ENCODE data around the gene PCSK5.

The PCSK5 gene

GRCh38 chr9:76372336-76372735 lies 481.9 kb downstream of the PCSK5 start:
- no peak for DNase-seq

GRCh38 chr9:76373173-76373783 lies 482.8 kb downstream of the PCSK5 start:
- no peak for DNase-seq

DNA sequence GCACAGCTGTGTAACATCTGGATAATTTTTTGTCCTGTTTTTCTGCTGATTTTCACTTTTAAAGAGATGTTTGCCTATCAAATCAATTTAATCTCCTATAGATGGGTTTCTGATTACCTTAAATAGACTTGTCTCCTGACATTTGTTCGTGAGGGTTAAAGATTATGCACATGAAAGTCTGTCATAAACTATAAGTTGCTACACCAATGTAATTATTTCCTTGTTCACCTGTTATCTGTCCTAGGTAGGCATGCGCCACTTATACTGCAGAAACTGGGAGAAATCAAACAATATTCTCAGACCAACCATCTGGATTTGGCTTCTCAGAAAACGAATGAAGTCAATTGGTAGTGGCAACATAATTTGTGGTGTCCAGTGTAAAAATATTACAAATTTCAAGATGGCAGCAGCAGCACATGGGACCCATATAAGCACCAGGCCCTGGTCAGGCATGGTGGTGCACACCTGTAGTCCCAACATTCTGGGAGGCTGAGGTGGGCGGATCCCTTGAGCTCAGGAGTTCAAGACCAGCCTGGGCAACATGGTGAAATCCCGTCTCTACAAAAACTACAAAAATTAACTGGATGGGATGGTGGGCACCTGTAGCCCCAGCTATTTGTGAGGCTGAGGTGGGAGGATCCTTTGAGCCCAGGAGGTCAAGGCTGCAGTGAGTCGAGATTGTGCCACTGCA lies 483.5 kb downstream of the PCSK5 start:
- DNase-seq, result no peak

- DNase-seq, result no peak
These were observed 484.5 kb downstream of the PCSK5 start for GRCh38 chr9:76374783-76375559.

DNA sequence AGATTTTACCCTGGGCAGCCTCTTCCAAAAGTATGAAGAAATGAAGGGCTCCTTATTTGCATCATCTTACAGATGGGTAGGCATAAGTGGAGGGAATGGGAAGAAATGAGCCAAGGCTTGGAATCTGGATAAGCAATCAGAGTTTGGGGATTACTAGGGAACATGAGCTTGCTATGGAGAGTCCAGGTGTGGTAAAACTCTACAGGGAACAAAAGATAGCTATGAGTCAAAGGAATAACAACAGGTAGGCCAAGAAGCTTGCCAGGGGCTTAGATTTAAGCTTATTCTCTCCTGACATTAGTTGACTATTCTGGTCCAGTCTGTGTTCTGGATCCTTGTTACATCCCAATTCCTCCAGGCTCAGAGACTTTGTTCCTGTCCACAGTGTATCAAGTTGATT lies 487.3 kb downstream of the PCSK5 start:
- DNase-seq, result no peak

- DNase-seq, result no peak
These were observed 488.0 kb downstream of the PCSK5 start for GRCh38 chr9:76378367-76379073.

GRCh38 chr9:76379494-76379893 lies 489.0 kb downstream of the PCSK5 start:
- DNase-seq, result no peak

- DNase-seq, result no peak
These were observed 500.2 kb downstream of the PCSK5 start for GRCh38 chr9:76390656-76391055.

DNA sequence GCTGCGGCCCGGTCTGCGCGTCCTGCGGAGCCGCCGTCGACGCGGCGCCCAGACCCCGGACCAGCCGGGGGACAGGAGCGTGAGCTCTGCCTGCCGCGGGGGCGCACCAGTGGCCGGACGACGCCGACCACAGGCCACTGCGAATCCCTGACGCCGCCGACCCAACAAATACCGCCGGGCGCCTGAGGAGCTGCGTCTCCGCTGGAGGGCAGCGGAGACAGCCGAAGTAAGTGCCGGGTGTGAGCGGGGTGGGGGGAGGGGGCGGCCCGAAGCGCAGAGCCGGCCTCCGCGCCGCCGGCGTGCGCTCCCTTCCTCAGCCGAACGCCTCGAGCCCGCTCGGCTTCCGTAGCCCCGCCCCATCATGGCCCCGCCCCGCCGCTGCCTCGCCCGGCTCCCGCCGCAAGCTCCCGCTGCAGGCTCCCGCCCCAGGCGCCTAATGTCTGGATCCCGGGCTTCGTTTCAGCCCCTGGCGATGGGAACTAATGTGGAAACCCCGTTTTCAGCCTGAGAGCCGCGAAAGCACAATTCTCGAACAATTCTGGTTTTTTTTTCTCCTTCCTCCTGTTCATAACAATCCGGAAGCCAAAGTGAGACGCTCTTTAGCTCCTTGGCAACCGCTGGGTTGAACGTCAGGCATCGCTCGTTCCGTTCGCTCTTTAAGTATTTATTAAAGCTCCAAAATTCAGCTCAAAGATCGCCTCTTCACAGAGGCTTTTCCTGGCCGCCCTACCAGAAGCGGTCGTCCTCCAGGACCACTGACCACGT lies 503.9 kb downstream of the PCSK5 start, which contains the start of gene RFK:
TSS of gene RFK (minus strand) at position 232 of the 765 bp plus-strand sequence. CDS start 255 bp downstream, outside the sequence.
- peak; percentile 86 for DNase-seq

GRCh38 chr9:76394960-76395252 lies 504.4 kb downstream of the PCSK5 start:
- DNase-seq, result peak; percentile 57

DNA sequence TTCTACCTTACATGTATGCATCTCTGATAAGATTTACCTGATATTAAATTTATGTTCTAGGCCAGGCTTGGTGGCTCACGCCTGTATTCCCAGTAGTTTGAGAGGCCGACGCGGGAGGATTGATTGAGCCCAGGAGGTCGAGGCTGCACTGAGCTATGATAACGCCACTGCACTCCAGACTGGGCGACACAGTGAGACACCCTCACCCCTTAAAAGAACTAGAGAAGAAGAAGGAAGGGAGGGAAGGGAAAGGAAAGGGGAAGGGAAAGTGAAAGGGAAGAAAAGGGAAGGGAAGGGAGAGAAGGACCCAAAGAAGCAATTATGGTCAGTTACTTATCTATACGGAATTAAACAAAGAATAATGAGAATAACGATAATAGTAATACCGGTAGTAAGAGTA lies 504.9 kb downstream of the PCSK5 start:
- no peak for DNase-seq

- no peak for DNase-seq
These were observed 505.7 kb downstream of the PCSK5 start for GRCh38 chr9:76396144-76396543.

- DNase-seq, result no peak
These were observed 506.1 kb downstream of the PCSK5 start for GRCh38 chr9:76396597-76396996.

DNA sequence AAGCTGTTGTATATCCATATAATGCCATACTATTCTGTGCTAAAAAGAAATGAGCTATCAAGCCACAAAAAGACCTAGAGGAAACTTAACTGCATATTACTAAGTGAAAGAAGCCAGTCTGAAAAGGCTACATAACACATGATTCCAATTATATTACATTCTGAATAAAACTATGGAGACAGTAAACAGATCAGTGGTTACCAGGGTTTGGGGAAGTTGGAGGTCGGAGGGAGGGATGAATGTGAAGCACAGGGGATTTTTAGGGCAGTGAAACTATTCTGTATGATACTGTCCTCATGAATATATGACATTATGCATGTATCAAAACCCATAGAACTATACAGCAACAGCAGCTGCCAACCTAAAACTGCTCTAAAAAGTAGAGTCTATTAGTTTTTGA lies 509.4 kb downstream of the PCSK5 start:
- DNase-seq, result no peak

GRCh38 chr9:76400534-76401096 lies 510.1 kb downstream of the PCSK5 start:
- DNase-seq, result no peak

- DNase-seq, result no peak
These were observed 510.7 kb downstream of the PCSK5 start for GRCh38 chr9:76401176-76401575.

DNA sequence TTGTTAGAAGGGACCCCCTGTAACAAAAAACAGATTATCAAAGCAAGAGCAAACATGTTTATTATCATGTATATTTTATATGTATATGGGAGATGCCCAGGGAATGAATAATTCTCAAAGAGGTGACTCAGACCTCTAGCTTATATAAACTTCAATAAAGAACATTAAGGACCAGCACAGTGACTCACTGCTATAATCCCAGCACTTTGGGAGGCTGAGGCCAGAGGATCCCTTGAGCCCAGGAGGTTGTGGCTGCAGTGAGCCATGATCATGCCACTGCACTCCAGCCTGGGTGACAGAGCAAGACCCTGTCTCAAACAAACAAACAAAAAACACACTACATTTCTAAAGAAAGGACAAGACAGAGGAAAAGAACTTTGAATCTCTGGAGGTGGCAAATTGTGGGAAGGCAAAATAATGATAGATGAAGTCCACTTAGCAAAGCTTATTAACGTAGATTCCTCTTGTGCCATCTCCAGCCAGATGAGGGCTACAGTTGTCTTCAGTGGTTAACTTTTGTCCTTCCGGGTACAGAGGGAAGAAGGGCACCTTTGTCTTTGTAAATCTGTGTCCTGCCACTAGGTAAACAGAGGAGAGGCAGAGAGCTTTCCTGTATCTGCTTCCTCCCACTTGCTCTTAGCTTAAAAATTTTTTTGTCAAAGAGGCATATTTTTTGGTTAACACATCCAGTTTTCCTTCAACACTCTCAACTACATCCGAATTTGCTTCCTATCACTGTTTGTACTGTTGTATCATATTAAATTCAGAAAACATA lies 511.3 kb downstream of the PCSK5 start:
- DNase-seq, result no peak

DNA sequence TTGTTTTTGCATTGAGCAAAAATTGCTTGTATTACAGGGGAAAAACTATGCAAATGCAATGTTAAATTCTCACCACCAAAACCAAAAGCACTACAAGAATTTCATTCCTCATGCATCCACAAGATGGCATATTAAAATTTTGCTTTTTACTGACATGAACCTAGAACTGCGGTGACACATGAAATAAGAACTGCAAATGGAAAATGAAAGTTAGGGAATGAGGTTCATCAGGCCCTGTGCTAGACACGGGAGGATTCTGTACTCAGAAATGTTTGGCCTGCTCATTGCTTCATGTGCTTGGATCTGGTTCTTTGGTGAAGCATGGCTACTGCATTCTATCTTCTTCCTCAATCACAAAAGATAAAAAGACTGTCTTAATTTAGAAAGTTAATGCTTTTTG lies 512.9 kb downstream of the PCSK5 start:
- DNase-seq, result peak; percentile 74

DNA sequence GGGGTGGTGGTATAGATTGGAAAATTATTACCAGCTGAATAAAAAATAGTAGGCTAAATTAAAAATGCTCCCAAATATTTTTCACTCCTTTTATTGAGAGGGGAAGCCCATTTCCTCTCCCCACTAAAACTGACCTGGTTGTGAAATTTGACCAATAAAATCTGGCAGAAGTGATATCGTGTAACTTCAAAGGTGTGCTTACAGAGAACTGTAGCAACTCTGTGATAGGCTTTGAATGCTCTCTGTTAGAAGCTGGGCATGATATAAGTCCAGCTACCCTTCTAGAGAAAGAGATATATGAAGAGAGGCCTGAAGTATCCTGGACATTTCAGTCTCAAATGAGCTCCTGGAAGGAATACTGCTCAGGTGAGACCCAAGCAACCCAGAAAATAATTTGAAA lies 513.9 kb downstream of the PCSK5 start:
- no peak for DNase-seq

DNA sequence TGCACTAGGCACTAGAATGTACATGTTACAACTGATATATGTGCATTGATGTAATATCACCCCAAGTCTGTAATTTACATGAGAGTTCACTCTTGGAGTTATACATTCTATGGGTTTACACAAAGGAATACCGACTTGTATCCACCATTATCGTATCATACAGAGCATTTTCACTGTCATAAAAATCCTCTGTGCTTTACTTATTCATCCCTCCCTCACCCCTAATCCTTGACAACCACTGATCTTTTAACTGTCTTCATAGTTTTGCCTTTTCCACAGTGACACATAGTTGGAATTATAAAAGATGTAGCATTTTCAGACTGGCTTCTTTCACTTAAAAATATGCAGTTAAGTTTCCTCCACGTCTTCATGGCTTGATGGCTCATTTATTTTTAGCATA lies 514.9 kb downstream of the PCSK5 start:
- no peak for DNase-seq

GRCh38 chr9:76405868-76406267 lies 515.4 kb downstream of the PCSK5 start:
- DNase-seq, result no peak
